Breast epithelium (tissue), 4 donors: ENCODE results near the gene QRFP. TPM values are rescaled to one million over a fixed set of nuclear protein-coding genes. Genes with fewer than 3 reads are reported as not detected.
A peak's percentile ranks its signal among the peaks of the same experiment; 100 is the strongest.

ENCODE experiments used
- DNase-seq, 2 donors: peaks; one replicate each; pipeline ENCODE4 v3.0.0-alpha.2; 2019; ENCODE audit warnings: low spot score in 2 of 2
- H3K27ac ChIP-seq, 2 donors: fragments of 200-600 bp; sonication (generic) in 1 of 2; one replicate each; pipeline ENCODE4 v1.5.1; 2016 to 2019; ENCODE audit warnings: mild to moderate bottlenecking in 1 of 2
- H3K27me3 ChIP-seq, 2 donors: fragments of 200-600 bp; sonication (generic) in 1 of 2; one replicate each; pipeline versions ENCODE4 v1.5.1 to v1.6.0; 2017 to 2019; ENCODE audit warnings: control low read depth in 1 of 2, mild to moderate bottlenecking in 1 of 2
- H3K36me3 ChIP-seq: fragments of 200-600 bp; one replicate; pipeline ENCODE4 v1.5.1; 2019
- H3K4me1 ChIP-seq, 2 donors: fragments of 200-600 bp; sonication (generic); one replicate each; pipeline ENCODE4 v1.5.1; 2016 to 2019; ENCODE audit warnings: control low read depth in 1 of 2
- H3K4me3 ChIP-seq, 3 donors: fragments of 200-600 bp; sonication (generic); 1 replicate in 2 of 3; 2 replicates in 1 of 3; pipeline ENCODE4 v1.5.1; 2016 to 2019; ENCODE audit warnings: mild to moderate bottlenecking in 3 of 3, moderate library complexity in 2 of 3
- H3K9me3 ChIP-seq, 2 donors: fragments of 200-600 bp; sonication (generic) in 1 of 2; one replicate each; pipeline ENCODE4 v1.5.1; 2016 to 2019; ENCODE audit warnings: control low read depth in 1 of 2
- CTCF ChIP-seq, 3 donors: fragments of 450-650 bp; IDR thresholded peaks; one replicate each; pipeline ENCODE4 v1.5.1; 2016 to 2017; ENCODE audit warnings: antibody characterized with exemption in 3 of 3, mild to moderate bottlenecking in 3 of 3, moderate library complexity in 3 of 3
- POLR2A ChIP-seq: fragments of 450-650 bp; IDR thresholded peaks from one replicate; pipeline ENCODE4 v1.6.1; 2016; ENCODE audit warnings: antibody characterized with exemption, mild to moderate bottlenecking, moderate library complexity
- POLR2AphosphoS5 ChIP-seq, 3 donors: sonication (generic); formaldehyde crosslinking; IDR thresholded peaks; one replicate each; pipeline ENCODE4 v1.6.1; 2017; ENCODE audit warnings: antibody characterized with exemption in 3 of 3
- intact Hi-C: fragments of 100-400 bp; cut with DNase I; formaldehyde crosslinking; loops from one replicate; pipeline ENCODE4 v1.15.1; 2023; ENCODE audit warnings: low total_unique reads
- total RNA-seq, 3 donors: library from RNA; depleted of rRNA; stranded (reverse); fragments of >200 nt; gene quantifications; one replicate each; pipeline ENCODE4 v1.1.0, GENCODE V29; 2016

QRFP gene
- total RNA-seq, 3 donors from 2014 or later = not detected

DNA sequence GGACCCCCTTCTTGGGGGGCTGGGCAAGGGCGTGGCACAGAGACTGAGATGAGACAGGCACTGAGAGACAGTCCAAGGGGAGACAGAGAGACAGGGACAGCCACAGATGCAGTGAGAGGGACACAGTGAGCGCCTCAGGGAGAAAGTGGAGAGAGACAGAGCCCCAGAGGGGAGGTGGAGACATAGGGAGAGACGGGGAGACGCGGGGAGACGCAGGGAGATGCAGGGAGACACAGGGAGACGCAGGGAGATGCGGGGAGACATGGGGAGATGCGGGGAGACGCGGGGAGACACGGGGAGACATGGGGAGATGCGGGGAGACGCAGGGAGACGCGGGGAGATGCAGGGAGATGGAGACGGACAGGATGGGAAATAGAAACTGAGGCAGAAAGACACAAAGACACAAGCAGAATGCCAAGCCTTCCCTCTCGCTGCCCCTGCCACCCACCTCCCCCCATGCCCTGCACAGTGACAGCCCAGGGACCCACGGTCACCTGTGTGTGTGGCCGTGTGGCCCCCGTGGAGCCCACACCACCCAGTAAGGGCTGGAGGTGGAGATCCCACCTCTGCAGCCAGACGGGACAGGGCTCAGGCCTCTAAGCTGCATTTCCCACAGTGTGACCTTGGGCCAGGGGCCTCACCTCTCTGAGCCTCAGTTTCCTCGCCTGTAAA, 33.7 kb upstream of the QRFP start:
- intact Hi-C loops = no loop called here
- Histone ChIP-seq H3K27me3 (peaks cover 4 to 29% of the 10 kb centered on the region in 2 donors), H3K4me1 (peaks cover 0 to 6% of the 10 kb centered on the region in 2 donors), H3K36me3 (no peaks in the 10 kb centered on the region), H3K9me3 (no peaks in the 10 kb centered on the region), H3K27ac (no peak overlapping the region), H3K4me3 (no peak overlapping the region)
- DNase-seq = no peak
- TF ChIP-seq POLR2AphosphoS5 (IDR thresholded peaks at IDR 0.05) (no peak), POLR2A (no peak), CTCF (IDR thresholded peaks at IDR 0.05) (no peak)

DNA sequence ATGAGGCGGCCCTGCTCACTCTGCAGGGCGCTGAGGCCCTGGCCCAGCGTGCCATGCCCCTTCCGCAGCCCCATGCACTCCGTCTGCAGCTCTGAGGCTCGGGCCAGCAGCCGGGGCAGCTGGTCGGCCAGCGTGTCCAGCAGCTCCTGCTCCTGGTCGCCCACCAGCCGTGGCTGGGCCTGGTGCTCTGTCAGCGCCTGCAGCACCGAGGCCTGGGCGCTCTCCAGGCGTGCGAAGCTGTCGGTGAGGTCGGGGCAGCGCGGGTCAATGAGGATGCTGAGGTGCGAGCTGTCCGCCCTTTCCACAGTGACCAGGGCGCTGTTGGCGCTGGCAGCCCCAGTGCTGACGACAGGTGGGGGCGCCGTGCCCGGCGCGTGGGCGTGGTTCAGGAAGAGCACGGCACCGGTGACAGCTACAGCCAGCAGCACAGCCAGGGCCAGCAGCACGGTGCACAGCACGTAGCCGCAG, 33.0 kb upstream of the QRFP start:
- no peak overlapping the region for H3K4me3 ChIP-seq
- no peak for DNase-seq
- intact Hi-C loops = loop anchor here (5.0 kb wide), 1 partner anchor 83 kb away; no protein-coding TSS in a partner anchor
- TF ChIP-seq POLR2AphosphoS5 (IDR thresholded peaks at IDR 0.05) (no peak), CTCF (IDR thresholded peaks at IDR 0.05) (no peak), POLR2A (no peak)
- H3K9me3 ChIP-seq = no peaks in the 10 kb centered on the region
- H3K27ac ChIP-seq = no peak overlapping the region
- peaks cover 0 to 6% of the 10 kb centered on the region in 2 donors for H3K4me1 ChIP-seq
- H3K36me3 ChIP-seq = no peaks in the 10 kb centered on the region
- H3K27me3 ChIP-seq = peaks cover 4 to 23% of the 10 kb centered on the region in 2 donors

GRCh38 chr9:130927995-130928900, 31.6 kb upstream of the QRFP start:
- H3K27me3 ChIP-seq = peaks cover 0 to 10% of the 10 kb centered on the region in 2 donors
- H3K4me1 ChIP-seq = peaks cover 0 to 5% of the 10 kb centered on the region in 2 donors
- intact Hi-C loops = loop anchor here (5.0 kb wide), 1 partner anchor 84 kb away; no protein-coding TSS in a partner anchor
- H3K9me3 ChIP-seq = no peaks in the 10 kb centered on the region
- H3K4me3 ChIP-seq = no peak overlapping the region
- H3K36me3 ChIP-seq = no peaks in the 10 kb centered on the region
- DNase-seq = no peak
- TF ChIP-seq CTCF (IDR thresholded peaks at IDR 0.05) = no peak
- TF ChIP-seq POLR2AphosphoS5 (IDR thresholded peaks at IDR 0.05) = no peak
- no peak for TF ChIP-seq POLR2A
- peak overlapping the region; percentile 27 to 80 for H3K27ac ChIP-seq

- no peak for DNase-seq
- H3K4me3 ChIP-seq = no peak overlapping the region
- H3K4me1 ChIP-seq = no peaks in the 10 kb centered on the region
- H3K27ac ChIP-seq = peak overlapping the region in 1 of 2 donors; percentile 80
- intact Hi-C loops = loop anchor here (5.0 kb wide), 1 partner anchor 85 kb away; no protein-coding TSS in a partner anchor
- H3K27me3 ChIP-seq = peaks cover 0 to under 1% of the 10 kb centered on the region in 2 donors
- no peaks in the 10 kb centered on the region for H3K36me3 ChIP-seq
- no peaks in the 10 kb centered on the region for H3K9me3 ChIP-seq
- no peak for TF ChIP-seq CTCF (IDR thresholded peaks at IDR 0.05)
- TF ChIP-seq POLR2AphosphoS5 (IDR thresholded peaks at IDR 0.05) = no peak
- no peak for TF ChIP-seq POLR2A
Observed at GRCh38 chr9:130927338-130927737, 30.7 kb upstream of the QRFP start.
